ENCODE results near the gene SOX13.

SOX13 gene

GRCh38 chr1:204108312-204109141 lies 35.6 kb downstream of the SOX13 start:
- no peak for DNase-seq (ENCODE audit: low read depth)

GRCh38 chr1:204110894-204111633 lies 38.1 kb downstream of the SOX13 start:
- no peak for DNase-seq (ENCODE audit: low read depth)

- no peak for DNase-seq (ENCODE audit: low read depth)
Observed at GRCh38 chr1:204112876-204113730, 40.2 kb downstream of the SOX13 start.

GRCh38 chr1:204113896-204114295 lies 41.0 kb downstream of the SOX13 start:
- no peak for DNase-seq (ENCODE audit: low read depth)

GRCh38 chr1:204114606-204115005 lies 41.7 kb downstream of the SOX13 start:
- DNase-seq (ENCODE audit: low read depth) = no peak

- no peak for DNase-seq (ENCODE audit: low read depth)
Observed at GRCh38 chr1:204115116-204115515, 42.2 kb downstream of the SOX13 start.

DNA sequence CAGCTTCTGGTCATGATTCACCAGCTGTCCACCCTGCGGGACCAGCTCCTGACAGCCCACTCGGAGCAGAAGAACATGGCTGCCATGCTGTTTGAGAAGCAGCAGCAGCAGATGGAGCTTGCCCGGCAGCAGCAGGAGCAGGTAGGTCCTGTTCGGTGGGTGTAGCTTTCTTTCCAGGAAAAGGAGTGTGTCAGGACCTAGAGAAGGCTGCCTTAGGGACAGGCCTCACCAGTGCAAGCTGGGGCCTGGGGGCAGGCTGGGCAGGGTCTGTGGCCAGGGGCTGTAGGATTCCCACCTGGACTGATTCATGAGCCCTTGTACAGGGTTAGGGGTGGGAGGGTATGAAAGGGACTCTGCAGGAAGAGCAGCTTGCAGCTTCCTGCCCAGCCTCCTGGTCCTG lies 43.6 kb downstream of the SOX13 start:
- no peak for DNase-seq (ENCODE audit: low read depth)

DNA sequence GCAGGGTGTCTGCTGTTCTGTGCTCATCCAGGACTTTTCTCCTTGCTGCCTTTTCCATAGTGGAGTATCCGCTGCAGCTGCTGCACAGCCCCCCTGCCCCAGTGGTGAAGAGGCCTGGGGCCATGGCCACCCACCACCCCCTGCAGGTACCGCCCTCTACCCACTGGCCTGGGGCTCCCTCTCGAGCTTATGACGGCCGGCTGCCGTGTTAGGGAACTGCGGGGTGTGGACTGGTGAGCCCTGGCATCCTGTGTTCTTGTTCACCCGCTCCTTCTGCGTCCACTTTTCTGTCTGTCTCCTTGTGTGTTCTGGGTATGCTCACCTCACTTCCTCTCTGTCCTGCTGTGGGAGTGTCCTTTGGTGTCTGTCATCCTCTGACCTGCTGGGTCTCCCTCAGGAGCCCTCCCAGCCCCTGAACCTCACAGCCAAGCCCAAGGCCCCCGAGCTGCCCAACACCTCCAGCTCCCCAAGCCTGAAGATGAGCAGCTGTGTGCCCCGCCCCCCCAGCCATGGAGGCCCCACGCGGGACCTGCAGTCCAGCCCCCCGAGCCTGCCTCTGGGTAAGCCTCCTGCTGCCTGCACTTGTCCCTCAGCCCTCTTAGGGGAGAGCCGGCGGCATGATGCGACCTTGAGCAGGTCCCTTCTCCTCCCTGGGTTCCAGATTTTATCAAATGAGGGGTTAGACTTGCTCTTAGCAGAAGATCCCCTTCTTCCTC lies 49.1 kb downstream of the SOX13 start:
- DNase-seq (ENCODE audit: low read depth) = no peak

- DNase-seq (ENCODE audit: low read depth) = no peak
Observed at GRCh38 chr1:204123376-204123775, 50.5 kb downstream of the SOX13 start.

GRCh38 chr1:204124639-204125038 lies 51.7 kb downstream of the SOX13 start:
- DNase-seq (ENCODE audit: low read depth) = no peak

GRCh38 chr1:204125759-204126351 lies 52.9 kb downstream of the SOX13 start:
- DNase-seq (ENCODE audit: low read depth) = no peak

DNA sequence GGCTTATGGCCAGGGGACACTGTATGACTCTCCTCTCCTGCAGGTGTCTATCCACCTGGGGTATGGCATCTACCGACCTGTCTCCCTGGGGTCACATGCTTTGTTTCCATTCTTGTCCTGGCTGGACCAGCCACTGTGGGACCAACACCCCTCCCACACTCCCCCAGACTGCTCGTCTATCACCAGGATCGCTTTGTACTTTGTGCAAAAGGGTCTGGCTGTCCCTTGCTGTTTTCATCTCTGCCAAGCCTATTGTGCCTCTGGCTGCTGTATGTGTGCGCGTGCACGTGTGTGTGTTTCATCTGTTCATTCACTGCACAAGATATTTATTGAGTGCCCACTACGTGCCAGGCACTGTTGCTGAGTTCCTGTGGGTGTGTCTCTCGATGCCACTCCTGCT lies 53.5 kb downstream of the SOX13 start:
- DNase-seq (ENCODE audit: low read depth) = no peak

- no peak for DNase-seq (ENCODE audit: low read depth)
Observed at GRCh38 chr1:204126956-204127355, 54.0 kb downstream of the SOX13 start.

GRCh38 chr1:204127597-204128242 lies 54.8 kb downstream of the SOX13 start:
- peak; percentile 74 for DNase-seq (ENCODE audit: low read depth)

DNA sequence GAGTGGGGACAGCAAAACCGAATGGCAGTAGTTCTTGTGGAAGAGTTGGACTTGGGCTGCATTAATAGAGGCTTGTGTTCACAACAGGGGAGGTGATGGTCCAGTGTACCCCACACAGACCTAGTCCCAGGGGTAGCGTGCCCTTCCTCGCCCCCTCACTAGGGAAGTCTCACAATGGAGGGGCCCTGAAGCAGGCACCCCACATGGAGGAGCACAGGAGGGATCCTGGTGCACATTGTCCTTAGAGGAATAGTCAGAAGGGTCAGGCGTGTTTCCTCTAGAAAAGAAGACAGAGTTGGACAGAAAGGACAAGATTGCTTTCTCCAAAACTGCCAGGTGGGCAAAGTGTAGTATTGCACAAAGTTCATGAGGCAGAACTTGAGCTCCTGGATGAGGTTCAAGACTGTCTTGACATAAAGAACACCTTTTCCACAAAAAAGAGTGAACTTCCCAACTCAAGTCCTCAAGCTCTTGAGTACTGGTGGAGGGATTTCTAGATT lies 55.6 kb downstream of the SOX13 start:
- DNase-seq (ENCODE audit: low read depth) = no peak

GRCh38 chr1:204128964-204129896 lies 56.3 kb downstream of the SOX13 start:
- DNase-seq (ENCODE audit: low read depth) = peak; percentile 39

DNA sequence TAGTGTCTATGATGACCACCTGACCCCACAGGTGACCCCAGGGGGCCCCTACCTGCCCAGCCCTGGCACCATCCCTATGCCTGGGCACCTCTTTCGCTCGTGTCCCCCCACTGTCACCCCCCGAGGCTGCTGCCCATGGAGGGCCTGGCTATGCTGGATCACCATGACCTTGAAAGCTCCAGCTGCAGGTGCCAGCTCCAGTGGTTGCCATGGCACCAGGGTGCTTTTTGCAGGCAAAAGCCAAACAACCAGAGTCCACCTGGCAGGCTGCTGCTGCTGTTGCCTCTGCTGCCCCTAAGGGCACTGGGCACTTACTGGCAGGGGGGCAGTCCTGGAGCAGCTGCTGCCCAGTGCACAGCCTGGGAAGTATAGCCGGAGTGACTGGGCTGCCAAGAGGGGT lies 57.3 kb downstream of the SOX13 start:
- DNase-seq (ENCODE audit: low read depth) = no peak

GRCh38 chr1:204130981-204131892 lies 58.3 kb downstream of the SOX13 start:
- DNase-seq (ENCODE audit: low read depth) = peak; percentile 53

Data from fibroblast of the conjunctiva (primary cell).